Stimulated activated naive CD8-positive, alpha-beta T cell treated with anti-CD3 and anti-CD28 coated beads, Interleukin-15, Interleukin-2, amounts not matched to agents 100 ng/mL and 50 ng/mL, for 24 hours (primary cell): ENCODE measurements around the gene MAGED4.
"Not testable (repeated sequence)": the region's sequence is repeated elsewhere in the genome, so short reads cannot be mapped to it uniquely, and the experiment has no call there.

Source experiments
- H3K27ac Mint-ChIP-seq: one replicate; pipeline ENCODE4 v1.8.0; 2021; ENCODE audit warnings: mild to moderate bottlenecking, mixed read lengths
- H3K27me3 Mint-ChIP-seq: one replicate; pipeline ENCODE4 v1.8.0; 2021; ENCODE audit warnings: mixed read lengths
- H3K36me3 Mint-ChIP-seq: one replicate; pipeline ENCODE4 v1.8.0; 2021; ENCODE audit warnings: low read depth, mixed read lengths
- H3K4me1 Mint-ChIP-seq: one replicate; pipeline ENCODE4 v1.8.0; 2021; ENCODE audit warnings: low read depth, mixed read lengths
- H3K4me3 Mint-ChIP-seq: one replicate; pipeline ENCODE4 v1.8.0; 2021; ENCODE audit warnings: mild to moderate bottlenecking, mixed read lengths
- H3K9me3 Mint-ChIP-seq: one replicate; pipeline ENCODE4 v1.8.0; 2021; ENCODE audit warnings: mixed read lengths

Gene MAGED4

DNA sequence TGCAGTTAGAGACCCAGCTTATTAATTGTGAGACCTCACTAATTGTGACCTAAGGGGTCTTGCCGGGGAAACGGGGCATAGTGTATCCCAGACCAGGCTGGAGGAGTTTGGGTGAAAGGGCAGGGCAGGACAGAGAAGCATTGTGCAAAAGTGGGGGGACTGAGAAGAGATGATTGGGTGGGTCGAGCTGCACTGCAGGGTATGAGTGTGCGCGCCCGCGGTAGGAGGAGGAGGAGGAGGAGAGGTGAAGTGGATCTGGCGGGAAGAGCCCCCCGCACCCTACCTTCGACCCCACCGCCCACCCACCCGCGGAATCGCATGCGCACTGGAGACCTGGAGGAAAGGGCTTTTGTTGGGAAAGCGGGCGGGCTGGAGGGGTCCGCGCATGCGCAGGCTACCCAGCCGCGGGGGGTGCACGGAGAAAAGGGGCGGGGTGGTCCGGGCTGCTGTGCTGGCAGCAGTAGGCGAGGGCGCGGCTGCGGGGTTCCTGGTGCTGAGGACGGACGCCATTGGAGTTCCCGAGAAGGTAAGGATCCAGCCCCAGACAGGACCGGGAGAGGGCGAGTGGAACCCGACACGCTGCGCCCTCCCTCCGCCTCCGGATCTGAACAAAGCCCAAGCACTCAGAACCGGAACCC, at the start of gene MAGED4:
TSS of gene MAGED4 (plus strand) at position 449 of the 638 bp plus-strand sequence. CDS start 1,035 bp downstream, outside the sequence.
- not testable (repeated sequence) for H3K4me3 Mint-ChIP-seq, H3K27me3 Mint-ChIP-seq, H3K9me3 Mint-ChIP-seq, H3K27ac Mint-ChIP-seq, H3K36me3 Mint-ChIP-seq, H3K4me1 Mint-ChIP-seq

DNA sequence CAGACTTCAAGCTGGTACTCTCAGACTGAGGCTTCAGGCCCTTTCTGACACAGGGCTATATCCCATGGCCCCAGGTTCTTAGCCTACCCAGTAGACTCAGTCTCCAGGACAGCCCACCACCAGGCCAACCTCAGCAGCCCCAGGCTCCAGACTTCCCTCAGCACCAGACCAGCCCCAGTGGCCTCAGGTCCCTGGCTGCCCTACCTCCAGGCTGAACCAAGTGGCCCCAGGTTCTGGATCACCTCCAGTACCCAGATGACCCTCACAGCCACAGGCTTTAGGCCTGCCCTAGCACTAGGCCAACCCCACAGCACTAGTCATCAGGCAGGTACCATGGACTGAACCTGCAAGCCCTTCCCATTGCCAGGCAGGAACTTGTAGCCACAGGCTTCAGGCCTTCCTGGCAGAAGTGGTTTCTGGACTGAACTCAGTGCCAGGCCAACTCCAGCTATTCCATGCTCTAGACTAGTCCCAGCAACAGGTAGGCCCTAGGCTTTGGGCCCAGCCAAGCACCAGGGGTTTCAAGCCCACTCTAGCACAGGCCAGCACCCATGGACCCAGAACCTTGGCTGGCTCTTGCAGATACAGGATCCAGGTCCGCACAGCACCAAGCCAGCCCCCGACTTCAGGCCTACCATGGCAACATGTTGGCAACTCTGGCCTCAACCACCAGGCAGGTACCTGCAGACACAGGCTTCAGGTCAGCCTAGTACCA, 45.7 kb upstream of the MAGED4 start:
- Mint-ChIP-seq H3K4me1 (no peaks in the 10 kb centered on the region), H3K27me3 (no peaks in the 10 kb centered on the region), H3K9me3 (no peaks in the 10 kb centered on the region), H3K4me3 (no peak overlapping the region), H3K27ac (no peak overlapping the region), H3K36me3 (no peaks in the 10 kb centered on the region)

- Mint-ChIP-seq H3K27me3 (no peaks in the 10 kb centered on the region), H3K27ac (no peak overlapping the region), H3K9me3 (no peaks in the 10 kb centered on the region), H3K4me3 (no peak overlapping the region), H3K4me1 (no peaks in the 10 kb centered on the region), H3K36me3 (no peaks in the 10 kb centered on the region)
These were observed 45.2 kb upstream of the MAGED4 start for GRCh38 chrX:52139545-52139895.

DNA sequence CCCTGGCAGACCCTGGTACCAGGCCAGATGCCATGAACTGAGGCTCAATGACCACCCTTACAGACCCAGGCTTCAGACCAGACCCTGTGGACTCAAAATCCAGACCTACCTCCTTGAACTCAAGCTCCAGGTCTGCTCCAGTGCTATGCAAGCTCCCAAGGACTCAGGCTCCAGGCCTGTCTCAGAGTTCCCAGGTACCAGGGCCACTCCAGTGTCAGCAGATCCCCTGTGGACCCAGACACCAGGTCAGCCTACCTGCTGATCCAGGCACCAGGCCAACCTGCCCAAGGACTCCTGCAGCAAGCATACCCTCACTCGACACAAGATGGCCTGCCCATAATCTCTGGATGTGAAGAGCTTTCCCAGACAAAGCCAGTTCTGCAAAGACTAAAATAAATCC, 44.7 kb upstream of the MAGED4 start:
- no peaks in the 10 kb centered on the region for H3K27me3 Mint-ChIP-seq

DNA sequence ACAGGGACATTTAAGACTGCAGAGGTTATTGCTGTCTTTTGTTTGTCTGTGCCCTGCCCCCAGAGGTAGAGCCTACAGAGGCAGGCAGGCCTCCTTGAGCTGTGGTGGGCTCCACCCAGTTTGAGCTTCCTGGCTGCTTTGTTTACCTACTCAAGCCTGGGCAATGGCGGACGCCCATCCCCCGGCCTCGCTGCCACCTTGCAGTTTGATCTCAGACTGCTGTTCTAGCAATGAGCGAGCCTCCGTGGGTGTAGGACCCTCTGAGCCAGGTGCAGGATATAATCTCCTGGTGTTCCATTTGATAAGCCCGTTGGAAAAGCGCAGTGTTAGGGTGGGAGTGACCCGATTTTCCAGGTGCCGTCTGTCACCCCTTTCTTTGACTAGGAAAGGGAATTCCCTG, 34.0 kb upstream of the MAGED4 start:
- not testable (repeated sequence) for H3K36me3 Mint-ChIP-seq, H3K27ac Mint-ChIP-seq, H3K9me3 Mint-ChIP-seq, H3K27me3 Mint-ChIP-seq, H3K4me1 Mint-ChIP-seq, H3K4me3 Mint-ChIP-seq

More for the DNA sequence above, 44.7 kb upstream of the MAGED4 start:
- H3K27ac Mint-ChIP-seq, result no peak overlapping the region
- no peak overlapping the region for H3K4me3 Mint-ChIP-seq
- H3K9me3 Mint-ChIP-seq, result no peaks in the 10 kb centered on the region
- no peaks in the 10 kb centered on the region for H3K36me3 Mint-ChIP-seq
- H3K4me1 Mint-ChIP-seq, result no peaks in the 10 kb centered on the region

DNA sequence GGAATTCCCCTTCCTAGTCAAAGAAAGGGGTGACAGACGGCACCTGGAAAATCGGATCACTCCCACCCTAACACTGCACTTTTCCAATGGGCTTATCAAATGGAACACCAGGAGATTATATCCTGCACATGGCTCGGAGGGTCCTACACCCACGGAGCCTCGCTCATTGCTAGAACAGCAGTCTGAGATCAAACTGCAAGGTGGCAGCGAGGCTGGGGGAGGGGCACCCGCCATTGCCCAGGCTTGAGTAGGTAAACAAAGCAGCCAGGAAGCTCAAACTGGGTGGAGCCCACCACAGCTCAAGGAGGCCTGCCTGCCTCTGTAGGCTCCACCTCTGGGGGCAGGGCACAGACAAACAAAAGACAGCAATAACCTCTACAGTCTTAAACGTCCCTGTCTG, 24.5 kb upstream of the MAGED4 start:
- H3K9me3 Mint-ChIP-seq, H3K4me1 Mint-ChIP-seq, H3K4me3 Mint-ChIP-seq, H3K36me3 Mint-ChIP-seq, H3K27ac Mint-ChIP-seq: not testable (repeated sequence)
- H3K27me3 Mint-ChIP-seq, result peaks cover 12% of the 10 kb centered on the region

GRCh38 chrX:52166840-52167239, 17.8 kb upstream of the MAGED4 start:
- Mint-ChIP-seq H3K4me3 (no peak overlapping the region), H3K4me1 (no peaks in the 10 kb centered on the region), H3K27ac (no peak overlapping the region), H3K9me3 (peaks cover under 1% of the 10 kb centered on the region), H3K27me3 (peaks cover 13% of the 10 kb centered on the region), H3K36me3 (no peaks in the 10 kb centered on the region)

DNA sequence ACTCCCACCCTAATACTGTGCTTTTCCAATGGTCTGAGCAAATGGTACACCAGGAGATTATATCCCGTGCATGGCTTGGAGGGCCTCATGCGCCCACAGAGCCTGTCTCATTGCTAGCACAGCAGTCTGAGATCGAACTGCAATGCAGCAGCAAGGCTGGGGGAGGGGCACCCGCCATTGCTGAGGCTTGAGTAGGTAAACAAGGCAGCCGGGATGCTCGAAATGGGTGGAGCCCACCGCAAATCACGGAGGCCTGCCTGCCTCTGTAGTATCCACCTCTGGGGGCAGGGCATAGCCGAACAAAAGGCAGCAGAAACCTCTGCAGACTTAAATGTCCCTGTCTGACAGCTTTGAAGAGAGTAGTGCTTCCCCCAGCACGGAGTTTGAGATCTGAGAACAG, 13.6 kb upstream of the MAGED4 start:
- H3K36me3 Mint-ChIP-seq, H3K9me3 Mint-ChIP-seq, H3K4me1 Mint-ChIP-seq, H3K4me3 Mint-ChIP-seq, H3K27ac Mint-ChIP-seq: not testable (repeated sequence)
- H3K27me3 Mint-ChIP-seq, result peaks cover 11% of the 10 kb centered on the region

- H3K9me3 Mint-ChIP-seq, result not testable (repeated sequence)
These were observed 378 bp downstream of the MAGED4 start for GRCh38 chrX:52185078-52185453.

GRCh38 chrX:52211405-52211804, 26.7 kb downstream of the MAGED4 start:
- H3K4me3 Mint-ChIP-seq, H3K27me3 Mint-ChIP-seq, H3K27ac Mint-ChIP-seq, H3K9me3 Mint-ChIP-seq, H3K36me3 Mint-ChIP-seq, H3K4me1 Mint-ChIP-seq: not testable (repeated sequence)

More at GRCh38 chrX:52185078-52185453, 378 bp downstream of the MAGED4 start:
- H3K27me3 Mint-ChIP-seq, H3K36me3 Mint-ChIP-seq, H3K27ac Mint-ChIP-seq, H3K4me3 Mint-ChIP-seq, H3K4me1 Mint-ChIP-seq: not testable (repeated sequence)

DNA sequence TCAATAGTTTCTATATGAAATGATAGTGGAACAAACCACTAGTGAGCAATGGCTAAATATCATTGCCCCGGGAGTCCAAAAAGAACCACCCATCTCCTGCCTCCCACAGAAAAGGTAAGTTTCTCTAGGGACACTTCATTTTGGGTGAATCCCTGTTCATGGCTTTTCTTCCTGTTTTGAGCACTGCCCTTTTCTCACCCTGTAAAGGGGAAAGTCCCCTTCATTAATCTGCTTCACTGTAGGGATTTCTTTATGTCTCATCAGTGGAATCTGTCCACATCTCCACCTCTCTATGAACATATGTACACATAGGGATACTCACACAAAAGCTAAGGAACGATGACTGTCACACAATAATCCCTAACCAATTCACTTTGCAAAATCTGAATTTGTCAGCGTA, 28.6 kb downstream of the MAGED4 start:
- Mint-ChIP-seq H3K4me3 (no peak overlapping the region), H3K9me3 (no peaks in the 10 kb centered on the region), H3K4me1 (no peaks in the 10 kb centered on the region), H3K27ac (no peak overlapping the region), H3K36me3 (no peaks in the 10 kb centered on the region), H3K27me3 (no peaks in the 10 kb centered on the region)

GRCh38 chrX:52216541-52216940, 31.9 kb downstream of the MAGED4 start:
- Mint-ChIP-seq H3K27ac (no peak overlapping the region), H3K9me3 (no peaks in the 10 kb centered on the region), H3K4me1 (no peaks in the 10 kb centered on the region), H3K27me3 (peaks cover 9% of the 10 kb centered on the region), H3K4me3 (no peak overlapping the region), H3K36me3 (no peaks in the 10 kb centered on the region)

DNA sequence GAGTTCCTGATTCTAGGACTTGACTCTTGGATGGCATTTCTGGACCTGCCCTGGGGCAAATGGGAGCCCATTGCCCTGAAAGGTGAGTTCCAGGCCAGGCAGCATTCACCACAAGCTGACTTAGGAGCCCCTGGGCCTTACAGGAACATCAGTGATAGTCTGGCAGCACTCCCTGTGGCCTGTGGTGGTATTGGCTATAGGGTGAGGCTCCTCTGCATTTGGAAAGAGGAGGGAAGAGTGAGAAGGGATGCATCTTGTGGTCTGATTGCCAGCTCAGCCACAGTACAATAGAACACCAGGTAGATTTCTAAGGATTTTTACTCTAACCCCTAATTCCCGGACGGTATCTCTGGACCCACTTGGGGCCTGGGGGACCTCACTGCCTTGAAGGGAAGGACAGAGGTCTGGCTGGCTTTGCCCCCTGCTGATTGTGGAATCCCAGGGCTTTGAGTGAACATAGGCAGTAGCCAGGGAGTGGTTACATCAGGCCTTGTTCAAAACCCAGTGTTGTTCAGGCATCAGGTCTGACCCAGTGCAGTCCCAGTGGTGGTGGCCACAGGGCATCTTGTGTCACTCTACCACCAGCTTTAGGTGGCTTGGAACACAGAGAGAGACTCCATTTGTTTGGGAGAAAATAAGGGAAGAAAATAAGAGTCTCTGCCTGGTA, 32.9 kb downstream of the MAGED4 start:
- Mint-ChIP-seq H3K27ac (no peak overlapping the region), H3K27me3 (peaks cover 9% of the 10 kb centered on the region), H3K4me1 (no peaks in the 10 kb centered on the region), H3K4me3 (no peak overlapping the region), H3K36me3 (no peaks in the 10 kb centered on the region), H3K9me3 (no peaks in the 10 kb centered on the region)

GRCh38 chrX:52220936-52221335, 36.2 kb downstream of the MAGED4 start:
- Mint-ChIP-seq H3K4me3 (no peak overlapping the region), H3K36me3 (no peaks in the 10 kb centered on the region), H3K9me3 (no peaks in the 10 kb centered on the region), H3K27me3 (peaks cover 9% of the 10 kb centered on the region), H3K4me1 (no peaks in the 10 kb centered on the region), H3K27ac (no peak overlapping the region)
